DMS153 treated with DMSO at 0.1 percent for 48 hours (cell line): Measurements from ENCODE around the gene ZDHHC14.

Experiments
- DNase-seq: peaks from one replicate; lab custom pipeline; 2025; ENCODE audit not compliant: unreplicated experiment; lab: John Stamatoyannopoulos, UW

ZDHHC14 gene

DNA sequence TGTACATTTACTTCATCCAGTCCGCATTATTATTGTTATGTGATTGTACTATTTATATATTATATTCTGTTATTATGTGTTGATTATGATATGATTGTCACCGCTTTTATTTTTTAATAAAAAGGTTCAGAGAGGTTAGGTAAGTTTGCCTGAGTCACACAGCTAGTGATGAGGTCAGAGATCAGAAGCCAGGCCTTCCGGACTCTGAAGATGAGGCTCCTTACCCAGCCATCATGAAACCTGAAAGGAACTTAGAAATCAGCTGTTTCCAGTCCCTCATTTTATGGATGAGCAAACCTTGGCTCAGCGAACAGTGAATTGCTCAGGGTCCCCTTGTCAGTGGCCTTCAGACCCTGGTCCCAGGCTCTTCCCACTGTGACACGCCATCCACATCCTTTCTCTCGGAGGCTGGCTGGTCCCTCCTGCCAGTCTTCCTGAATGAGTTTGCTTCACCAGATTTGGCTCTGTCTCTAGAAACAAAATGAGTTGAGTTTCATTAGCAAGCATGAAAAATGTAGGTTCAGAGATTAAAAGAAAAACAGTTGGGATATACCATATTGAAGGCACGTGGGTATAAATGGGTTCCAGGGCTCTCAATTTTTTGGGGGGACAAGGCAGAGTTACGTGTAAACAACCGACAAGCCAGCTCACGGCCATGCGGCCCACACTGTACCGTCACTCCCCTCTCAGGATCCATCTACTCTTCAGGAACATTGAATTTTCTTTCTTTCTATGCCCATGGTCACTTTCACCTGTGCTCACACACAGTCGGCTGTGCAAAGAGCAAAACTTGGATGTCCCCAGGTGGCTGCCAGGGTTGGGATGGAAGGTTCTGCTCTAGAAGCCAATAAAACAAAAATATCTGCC is 132.9 kb downstream of the ZDHHC14 start:
- no peak for DNase-seq

DNA sequence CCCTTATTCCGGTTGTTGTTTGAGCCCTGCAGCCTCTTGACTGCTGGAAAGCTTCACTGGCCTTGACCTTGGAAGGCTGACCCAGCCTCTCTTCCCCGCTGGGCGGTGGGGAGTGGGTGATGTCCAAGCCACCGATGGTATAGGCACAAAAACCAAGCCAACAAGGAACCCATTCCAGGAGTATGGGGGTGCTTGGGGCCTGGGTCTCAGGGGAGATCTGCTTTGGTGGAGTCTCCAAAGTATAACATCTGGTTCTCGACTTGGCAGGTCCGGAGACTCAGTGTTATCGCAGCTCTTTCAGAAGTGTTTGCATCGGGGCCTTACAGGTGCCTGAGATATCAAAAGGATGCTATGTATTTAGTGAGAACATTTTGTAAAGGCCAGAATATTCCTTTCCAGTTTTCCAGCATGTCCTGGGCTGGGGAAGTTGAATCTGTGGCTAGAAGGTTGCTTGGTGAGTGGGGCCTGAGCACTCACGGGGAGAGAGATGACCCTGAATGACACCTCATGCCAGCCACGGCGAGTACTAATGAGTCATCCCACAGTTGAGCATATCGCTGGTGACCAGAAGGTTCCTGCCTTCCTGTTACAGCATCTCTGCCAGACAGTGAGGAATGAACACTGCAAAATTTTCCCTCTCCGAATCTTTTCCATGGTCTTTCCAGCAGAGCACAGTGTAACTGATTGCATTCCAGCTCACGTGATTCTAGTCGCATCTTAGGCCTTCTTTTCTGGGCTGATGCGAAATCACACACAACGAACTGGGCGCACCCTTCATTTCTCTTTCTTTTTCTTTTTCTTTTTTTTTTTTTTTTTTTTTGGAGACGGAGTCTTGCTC is 133.9 kb downstream of the ZDHHC14 start:
- no peak for DNase-seq

DNA sequence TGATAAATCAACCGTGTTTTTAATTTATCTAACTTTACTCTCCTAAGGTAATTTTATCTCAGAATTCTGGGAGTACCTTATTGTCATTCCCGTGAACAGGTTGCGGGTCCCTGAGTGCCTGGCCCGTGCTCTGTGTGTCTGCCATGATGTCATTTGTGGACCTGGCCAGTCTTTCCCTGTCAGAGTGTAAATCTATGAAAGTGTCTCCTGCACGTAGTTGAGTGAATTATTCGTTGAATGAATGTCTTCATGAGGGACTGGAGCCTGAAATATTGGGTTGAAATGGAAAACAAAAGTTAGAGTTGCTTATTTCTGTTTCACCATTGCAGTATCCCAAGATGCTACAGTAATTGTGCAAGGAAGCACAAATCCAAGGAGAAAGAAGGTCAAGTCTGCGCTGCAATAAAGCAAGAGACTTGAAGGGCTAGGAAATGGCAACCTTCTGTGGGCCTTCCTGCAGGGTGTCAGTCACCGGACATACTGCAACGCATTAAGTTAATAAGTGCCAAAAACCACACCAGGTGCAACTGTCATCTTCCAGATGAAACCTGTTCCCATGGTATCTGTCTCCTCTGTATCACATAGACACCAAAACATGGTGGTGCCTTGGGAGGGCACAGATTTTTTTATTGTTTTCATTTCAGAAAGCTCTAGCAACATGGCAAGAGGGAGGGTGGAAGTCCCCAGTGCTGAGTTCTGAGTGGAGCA is 135.5 kb downstream of the ZDHHC14 start:
- no peak for DNase-seq

DNA sequence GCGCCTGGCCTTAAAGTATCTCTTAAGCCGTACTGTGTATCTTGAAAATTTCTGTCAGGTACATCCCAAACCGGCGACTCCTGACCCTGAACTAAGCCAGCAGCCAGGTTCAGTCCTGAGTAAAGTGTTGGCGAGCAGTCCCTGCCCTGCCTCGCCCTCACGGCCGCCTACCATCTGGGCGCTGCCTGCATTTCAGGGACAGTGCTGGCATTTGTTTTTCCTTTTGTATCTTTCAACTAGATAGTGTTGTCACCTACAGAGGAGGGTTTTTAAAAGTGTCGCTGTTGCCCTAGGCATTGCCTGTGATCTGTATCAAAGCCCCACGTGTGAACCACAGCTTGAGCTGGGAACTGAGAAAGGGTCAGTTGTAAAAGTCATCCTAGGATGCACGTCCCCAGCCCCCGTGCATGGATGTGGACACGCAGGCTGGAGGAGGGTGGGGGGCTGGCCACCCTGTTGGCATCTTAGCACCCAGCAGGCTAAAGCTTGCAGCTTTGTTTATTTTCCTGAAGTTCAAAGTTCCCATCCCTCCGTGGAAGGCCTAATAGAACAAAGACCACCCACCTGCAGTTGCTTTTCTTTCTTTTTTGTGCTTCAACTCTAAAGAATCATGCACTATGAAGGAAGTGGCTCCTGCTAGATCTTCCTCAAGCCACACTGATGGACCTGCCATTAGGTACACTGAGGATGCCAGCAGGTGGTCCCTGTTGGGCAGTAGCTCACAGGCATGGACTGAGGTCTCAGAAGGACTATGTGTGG is 136.8 kb downstream of the ZDHHC14 start:
- DNase-seq = no peak

DNA sequence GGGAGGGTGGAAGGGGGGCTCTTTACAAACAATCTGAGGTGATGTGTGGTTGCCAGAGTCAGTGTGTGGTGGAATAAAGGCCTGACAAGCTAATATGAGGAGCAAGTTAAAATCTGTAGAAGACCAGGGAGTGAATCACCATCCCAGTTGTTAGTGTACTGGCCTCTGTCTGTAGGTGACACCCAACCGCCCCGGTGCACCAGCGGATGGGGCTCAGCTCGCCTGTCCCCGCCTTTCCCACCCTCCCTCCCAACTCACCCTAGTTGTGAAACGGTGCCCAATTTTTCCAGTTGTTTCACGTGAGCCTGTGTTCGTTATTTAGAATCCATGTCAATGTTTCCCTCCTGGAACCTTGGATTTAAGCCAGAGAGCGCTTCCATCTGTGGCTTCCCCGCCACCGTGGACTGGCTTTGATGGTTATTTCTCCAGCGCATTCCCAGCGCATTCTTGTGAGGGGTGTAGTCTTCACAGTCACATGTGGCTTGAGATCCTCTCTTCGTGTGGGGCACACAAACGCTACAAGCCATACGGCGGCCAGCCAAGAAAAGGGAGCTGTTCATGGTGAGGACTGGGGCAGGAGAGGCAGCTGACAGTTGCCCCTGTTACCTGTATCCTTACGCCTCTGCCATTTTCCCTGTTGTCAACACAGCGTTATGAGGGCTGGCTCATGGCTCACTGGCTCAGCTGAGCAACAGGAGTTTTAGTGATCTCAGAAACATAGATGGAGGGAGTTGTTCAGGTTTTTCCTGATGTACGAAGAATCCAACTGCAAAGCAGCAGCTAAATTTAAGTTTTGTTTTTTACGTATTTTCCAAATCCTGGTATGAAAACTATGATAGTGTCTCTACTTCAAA is 137.6 kb downstream of the ZDHHC14 start:
- DNase-seq = no peak

DNA sequence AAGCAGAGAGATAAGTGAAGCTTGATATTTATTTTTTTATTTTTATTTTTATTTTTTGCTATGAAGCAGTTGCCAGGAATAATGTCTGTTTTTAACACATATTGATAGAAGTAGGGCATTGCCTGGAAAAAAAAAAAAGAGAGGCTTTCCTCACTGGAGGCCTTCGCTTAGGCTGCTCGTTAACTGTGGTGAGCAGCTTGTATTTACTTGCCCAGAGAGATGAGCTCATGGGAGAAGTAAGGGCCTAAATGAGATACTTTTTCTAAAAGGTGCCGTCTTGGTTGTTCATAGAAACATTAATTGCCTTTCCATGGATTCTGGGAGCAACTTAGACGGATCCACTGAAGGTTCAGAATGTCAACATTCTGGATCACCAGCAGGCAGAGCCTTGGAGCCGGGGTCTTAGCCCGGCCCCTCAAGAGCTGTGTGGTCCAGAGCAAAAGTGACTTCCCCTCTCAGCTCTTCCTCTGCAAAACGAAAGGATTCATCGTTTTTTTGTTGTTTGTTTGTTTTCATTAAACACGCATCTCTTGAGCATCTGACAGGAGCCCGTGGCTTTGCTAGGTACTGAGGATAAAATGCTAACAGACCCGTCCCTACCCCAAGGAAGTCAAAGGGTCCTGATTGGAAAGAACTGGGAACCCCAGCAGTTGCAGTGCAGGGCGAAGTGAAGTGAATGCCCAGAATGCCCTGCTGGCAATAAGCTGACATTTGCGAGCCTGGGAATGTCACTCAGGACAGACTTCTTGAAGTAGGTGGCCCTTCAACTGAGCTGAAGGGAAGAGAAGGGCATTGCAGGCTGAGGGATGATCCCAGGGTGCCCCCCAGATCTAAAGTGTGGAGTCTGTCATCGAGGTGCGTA is 138.5 kb downstream of the ZDHHC14 start:
- DNase-seq = no peak

DNA sequence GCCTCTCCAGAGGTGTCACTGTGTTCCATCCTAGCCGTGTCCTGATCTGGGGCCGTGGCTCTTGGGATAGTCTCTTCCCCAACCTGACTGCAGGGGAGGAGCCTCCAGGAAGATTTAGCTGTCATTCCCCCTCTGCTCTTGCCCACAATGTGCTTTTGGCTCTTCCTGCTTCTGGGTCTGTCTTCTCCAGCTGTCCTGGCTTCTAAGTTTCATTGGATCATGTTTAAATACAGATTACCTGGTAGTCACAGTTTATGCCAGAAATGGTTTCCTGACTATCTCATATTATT is 139.1 kb downstream of the ZDHHC14 start:
- no peak for DNase-seq

DNA sequence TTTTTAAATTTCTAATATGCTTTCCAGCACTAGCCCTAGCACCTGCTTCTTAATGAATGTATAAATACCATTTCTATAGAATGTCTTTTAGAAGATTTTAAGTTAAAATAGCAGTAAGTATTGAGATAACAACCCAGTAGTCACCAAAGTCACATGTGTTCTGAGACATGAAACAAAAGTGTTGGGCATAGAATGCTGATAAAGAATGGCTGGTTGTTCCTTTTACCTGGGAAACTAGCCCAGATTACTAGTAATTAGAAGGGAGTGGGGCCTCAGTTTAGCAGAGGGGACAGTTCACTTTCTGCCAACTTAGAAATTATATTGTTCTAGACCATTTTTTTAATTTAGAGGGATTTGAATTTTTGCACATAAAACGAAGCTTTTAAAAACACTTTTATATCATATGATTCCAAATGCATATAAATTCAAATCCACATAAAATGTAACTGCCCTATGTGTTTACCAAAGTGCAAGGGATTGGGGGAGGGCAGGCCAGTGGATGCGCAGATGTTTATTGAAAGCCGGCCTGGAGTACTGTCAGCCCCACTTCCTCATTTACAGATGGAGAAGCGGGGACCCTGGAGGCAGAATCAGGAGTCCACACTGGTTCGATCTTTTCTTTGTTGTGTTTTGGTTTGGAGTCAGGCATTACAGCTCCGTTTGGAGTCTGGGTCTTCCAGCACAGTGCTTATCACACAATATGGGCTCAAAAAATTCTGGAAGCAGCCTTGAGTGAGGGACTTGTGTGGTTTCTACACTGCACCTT is 139.8 kb downstream of the ZDHHC14 start:
- no peak for DNase-seq

DNA sequence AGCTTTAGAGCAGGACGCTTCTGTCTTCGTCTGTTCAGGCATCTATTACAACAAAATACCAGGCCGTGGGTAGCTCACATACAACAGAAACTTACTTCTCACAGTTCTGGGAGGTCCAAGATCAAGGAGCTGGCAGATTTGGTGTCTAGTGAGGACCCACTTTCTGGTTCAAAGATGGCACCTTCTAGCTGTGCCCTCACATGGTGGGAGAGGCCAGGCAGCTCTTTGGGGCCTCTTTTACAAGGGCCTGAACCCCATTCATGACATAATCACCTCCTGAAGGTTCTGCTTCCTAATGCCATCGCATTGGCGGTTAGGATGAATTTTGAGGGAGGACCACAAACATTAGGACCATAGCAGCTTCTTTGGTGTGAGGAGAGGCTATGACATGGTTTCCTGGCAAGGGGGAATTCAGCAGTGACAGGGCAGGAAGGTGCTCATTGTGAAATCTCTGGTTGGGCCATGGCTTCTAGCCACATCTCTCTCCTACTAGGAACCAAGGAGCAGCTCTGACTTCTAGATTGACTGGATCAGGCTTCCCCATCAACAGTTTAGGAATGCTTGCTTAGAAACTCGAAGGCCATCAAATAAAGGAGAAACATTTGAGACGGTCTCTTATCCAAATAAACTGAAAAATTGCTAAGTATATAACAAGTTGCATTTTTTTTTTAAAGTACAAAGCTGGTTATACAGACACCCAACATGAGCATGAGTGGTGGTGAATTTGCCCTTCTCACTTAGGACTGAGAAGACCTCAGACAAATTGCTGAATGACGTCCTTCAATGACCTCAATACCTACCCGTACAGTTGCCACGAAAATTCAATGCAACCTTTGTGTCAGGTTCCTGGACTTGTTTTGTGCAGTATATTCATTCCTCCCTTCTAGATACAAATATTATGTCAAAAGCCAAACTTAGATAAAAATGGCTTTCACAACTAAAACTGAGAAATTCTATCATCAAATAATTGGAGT is 140.7 kb downstream of the ZDHHC14 start:
- no peak for DNase-seq

DNA sequence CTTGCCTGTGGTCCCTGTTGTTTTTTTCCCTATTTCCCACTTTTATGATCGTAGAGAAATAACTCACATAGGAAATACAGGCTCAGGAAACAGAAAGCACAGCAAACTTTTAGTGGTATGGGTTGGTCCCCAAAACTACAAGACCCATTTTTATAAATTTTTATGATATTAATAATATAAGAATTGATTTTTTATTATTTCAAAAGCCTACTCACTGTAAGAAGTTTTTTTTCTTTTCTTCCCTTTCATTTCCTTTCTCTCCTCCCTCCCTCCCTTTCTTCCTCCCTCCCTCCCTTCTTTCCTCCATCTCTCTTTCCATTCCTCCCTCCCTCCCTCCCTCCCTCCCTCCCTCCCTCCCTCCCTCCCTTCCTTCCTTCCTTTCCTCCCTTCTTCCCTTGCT is 141.5 kb downstream of the ZDHHC14 start:
- DNase-seq = no peak

DNA sequence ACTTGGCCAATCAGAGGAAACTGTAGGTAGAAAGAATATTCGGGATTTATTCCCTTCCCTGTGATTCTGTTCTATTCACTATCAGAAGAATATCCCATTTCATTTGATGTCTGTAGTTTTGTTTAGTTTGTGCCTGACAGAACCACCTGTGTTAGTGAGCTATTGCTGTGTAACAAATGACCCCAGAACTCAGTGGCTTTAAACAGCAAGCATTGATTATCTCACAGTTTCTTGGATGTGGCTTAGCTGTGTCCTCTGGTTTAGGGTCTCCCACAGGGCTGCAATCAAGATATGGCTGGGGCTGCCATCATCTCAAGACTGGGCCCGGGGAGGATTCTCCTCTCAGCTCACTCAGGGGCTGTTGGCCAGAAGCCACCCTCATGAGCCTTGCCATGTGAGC is 143.7 kb downstream of the ZDHHC14 start:
- no peak for DNase-seq

DNA sequence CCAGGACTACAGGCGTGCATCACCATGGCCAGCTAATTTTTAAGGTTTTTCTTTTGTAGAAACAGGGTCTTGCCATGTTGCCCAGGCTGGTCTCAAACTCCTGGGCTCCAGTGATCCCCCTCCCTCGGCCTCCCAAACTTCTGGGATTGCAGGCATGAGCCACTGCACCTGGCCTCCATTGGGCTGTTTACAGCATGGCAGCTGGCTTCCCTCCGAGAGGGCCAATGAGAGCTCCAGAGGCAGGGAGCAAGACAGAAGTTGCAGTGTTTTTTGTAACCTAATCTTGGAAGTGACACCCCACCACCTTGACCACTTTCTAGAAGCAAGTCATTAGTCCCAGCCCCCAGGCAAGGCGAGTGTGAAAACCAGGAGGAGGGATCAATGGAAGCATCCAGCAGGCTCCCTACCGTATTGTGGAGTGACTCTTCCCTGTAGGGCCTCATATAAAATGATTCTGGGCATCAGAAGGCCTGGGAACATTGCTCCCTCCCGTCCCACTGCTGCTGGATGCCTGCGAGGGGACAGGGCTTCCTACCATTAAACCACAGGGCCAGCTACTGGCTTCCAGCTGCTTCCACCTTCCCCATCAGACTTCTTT is 144.4 kb downstream of the ZDHHC14 start:
- no peak for DNase-seq

DNA sequence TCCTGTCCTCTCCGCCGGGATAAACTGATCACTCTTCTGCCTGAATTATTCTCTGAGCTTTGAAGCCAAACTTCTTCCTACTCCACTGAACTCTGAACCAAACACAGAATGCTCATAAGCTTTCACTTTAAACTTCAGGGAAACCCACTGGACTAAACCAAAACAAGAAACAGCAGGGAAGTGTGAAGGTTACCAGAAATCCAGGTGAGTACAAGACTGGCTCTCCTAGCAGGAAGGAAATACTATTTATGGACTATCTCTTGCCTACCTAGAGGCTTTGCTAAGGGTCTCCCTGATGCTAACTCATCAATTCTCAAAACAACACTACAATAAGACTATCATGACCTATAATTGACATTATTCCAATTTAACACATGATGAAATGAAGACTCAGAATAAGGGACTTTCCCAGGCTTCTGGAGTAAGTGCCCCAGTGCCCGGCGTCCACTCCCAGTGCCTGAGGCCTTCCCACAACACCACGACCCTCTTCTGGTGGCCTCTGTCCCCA is 145.0 kb downstream of the ZDHHC14 start:
- no peak for DNase-seq

DNA sequence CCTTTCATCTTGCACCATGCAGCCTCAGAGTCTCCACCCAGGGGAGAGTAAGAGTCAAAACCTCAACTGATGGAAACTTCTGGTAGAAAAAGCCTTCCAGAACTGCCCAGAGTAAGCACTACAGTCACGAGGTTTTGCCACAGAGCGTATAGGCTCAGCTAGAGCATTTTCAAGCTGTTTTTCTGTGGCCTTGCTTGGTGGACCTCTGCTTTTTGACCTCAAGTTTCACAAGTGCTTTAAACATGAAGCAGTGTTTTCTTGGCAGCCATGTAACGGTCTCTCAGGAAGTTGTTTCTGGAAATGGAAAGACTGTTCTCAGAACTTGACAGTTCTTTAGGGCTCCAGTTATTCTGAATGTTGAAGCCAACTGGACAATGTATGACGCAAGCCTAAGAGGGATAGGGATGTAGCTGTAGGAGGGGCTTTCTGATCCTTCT is 146.5 kb downstream of the ZDHHC14 start:
- no peak for DNase-seq

DNA sequence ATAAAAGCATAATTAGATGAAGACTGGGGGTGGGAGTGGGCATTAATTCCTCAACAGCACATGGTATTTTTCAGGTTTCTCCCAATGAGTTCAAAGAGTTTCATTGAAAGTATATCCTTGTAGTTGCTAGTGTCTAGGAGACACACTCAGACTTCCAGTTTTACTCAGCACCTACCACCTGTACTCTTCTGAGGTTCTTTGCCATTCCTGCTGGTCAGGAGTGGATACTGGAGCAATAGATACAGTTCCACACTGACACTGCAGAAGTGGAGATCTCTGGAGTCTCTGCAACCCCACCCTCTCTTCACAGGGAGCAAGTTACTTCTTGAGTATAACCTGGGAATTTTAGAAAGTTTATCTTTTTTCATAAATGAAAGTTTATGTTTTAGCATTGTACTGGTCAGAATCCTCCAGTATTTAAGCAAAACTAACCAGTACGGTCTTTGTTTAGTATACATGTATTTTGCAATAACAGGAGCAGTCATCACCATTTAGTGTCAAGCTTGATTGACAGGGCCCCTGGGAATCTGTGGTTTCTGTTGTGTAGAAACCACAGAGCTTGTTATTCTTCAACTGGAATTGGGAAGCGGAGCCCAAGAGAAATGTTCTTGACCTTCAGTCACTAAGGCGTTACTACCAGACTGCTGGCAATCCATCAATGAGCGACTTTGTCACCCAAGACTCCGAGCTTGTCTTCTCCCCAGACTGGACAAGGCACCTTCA is 148.1 kb downstream of the ZDHHC14 start:
- DNase-seq = no peak

DNA sequence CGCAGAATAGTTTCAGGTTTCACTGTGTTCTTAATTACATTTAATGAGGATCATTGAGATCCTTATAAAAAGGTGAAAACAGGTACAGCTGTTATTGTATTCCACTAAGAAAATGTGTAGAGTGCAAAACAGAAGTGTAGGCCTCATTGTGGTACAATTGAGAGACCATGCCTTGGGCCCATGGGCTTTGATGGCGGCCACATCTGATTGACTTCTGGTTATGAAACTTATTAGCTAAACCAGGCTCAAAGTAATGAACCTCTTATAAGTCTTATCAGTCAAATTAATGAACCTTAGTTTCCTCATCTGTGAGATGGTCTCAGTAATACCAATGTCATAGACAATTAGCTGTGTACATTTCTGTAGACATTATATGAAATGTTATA is 148.7 kb downstream of the ZDHHC14 start:
- DNase-seq = no peak
